ENCODE data around the gene PCK2. TPM values are rescaled to one million over a fixed set of nuclear protein-coding genes. Genes with fewer than 3 reads are reported as not detected.

PCK2 gene
- total RNA-seq, 1 experiment from 2014 or later = 48.9 TPM

DNA sequence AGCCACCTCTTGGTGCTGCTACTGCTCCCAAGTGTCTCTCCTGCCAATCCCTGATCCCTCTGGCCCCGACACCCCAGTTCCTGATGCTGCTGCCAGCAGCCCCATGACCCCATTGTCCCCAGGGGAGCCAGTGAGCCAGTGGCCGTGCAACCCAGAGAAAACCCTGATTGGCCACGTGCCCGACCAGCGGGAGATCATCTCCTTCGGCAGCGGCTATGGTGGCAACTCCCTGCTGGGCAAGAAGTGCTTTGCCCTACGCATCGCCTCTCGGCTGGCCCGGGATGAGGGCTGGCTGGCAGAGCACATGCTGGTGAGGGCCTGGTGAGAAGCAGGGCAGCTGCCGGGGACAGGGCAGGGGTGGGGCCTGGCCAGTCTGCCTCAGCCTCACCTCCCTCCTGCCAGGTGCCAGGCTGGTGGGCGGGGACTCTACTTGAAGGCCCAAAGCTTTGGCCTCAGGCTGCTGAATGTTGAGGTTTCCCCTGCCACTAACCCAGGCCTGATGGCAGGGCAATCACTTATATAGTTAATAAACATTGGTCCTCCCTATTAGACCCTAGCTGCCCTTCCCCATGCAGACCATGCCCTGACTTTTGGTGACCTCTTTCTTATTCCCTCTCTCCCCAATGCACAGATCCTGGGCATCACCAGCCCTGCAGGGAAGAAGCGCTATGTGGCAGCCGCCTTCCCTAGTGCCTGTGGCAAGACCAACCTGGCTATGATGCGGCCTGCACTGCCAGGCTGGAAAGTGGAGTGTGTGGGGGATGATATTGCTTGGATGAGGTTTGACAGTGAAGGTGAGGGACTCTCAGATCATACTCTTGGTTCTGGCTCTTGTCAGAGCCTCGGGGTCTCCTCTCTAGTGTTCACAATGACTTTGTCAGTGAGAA, 5.1 kb downstream of the PCK2 start:
- peaks cover 63 to 80% (median 68%) of the 10 kb centered on the region in 3 experiments for H3K36me3 Mint-ChIP-seq (ENCODE audit: insufficient read depth in 1 of 3, low read depth in 3 of 3)

More for the DNA sequence above, 5.1 kb downstream of the PCK2 start:
- H3K18ac ChIP-seq (ENCODE audit: insufficient read length, low read depth, low read length) = no peak overlapping the region
- Mint-ChIP-seq H3K27ac (no peak overlapping the region; a peak in 1 of 7 replicates), H3K4me3 (no peak overlapping the region; a peak in 1 of 5 replicates), H3K27me3 (ENCODE audit: low read depth) (no peaks in the 10 kb centered on the region; the same call in 1 of the 2 replicates), H3K4me1 (peaks cover 10 to 16% of the 10 kb centered on the region in 2 experiments), H3K9me3 (peaks cover 10 to 13% of the 10 kb centered on the region in 2 experiments)
- no peaks in the 10 kb centered on the region for H3K79me1 ChIP-seq (ENCODE audit: insufficient read depth, low read depth, low read length, poor library complexity, severe bottlenecking)
- H2AFZ ChIP-seq (ENCODE audit: low read length) = no peak overlapping the region
- TF ChIP-seq CTCF (conservative IDR thresholded peaks at IDR 0.05) = no peak
- no peak overlapping the region for H3K14ac ChIP-seq (ENCODE audit: insufficient read depth, low read length)
- no peaks in the 10 kb centered on the region for H3K27me3 ChIP-seq (ENCODE audit: insufficient read depth, low read length)
- H2AK5ac ChIP-seq (ENCODE audit: insufficient read length, low read length) = no peak overlapping the region
- H3K27ac ChIP-seq (ENCODE audit: insufficient read length, low read depth, low read length) = no peak overlapping the region
- H2BK20ac ChIP-seq (ENCODE audit: low read depth, low read length, poor library complexity, severe bottlenecking) = no peak overlapping the region
- H3K4me2 ChIP-seq (ENCODE audit: insufficient read depth, insufficient read length, low read length) = no peak overlapping the region
- H2BK120ac ChIP-seq (ENCODE audit: low read depth, low read length, poor library complexity, severe bottlenecking) = no peak overlapping the region
- WGBS (ENCODE audit: extremely low coverage, insufficient read length, low lambda C conversion rate) = no CpG with 5 or more reads among the region's 17 CpGs
- H3K4me1 ChIP-seq (ENCODE audit: insufficient read depth, low read length) = no peaks in the 10 kb centered on the region
- no peak overlapping the region for H2BK15ac ChIP-seq (ENCODE audit: low read depth, low read length)
- no peak overlapping the region for H3K56ac ChIP-seq (ENCODE audit: insufficient read length, low read depth, low read length)
- peaks cover 6% of the 10 kb centered on the region for H3K23me2 ChIP-seq (ENCODE audit: insufficient read length, low read depth, low read length, poor library complexity, severe bottlenecking)
- H3K9ac ChIP-seq (ENCODE audit: extremely low read depth, insufficient read length, low read length) = no peak overlapping the region
- no peak overlapping the region for H2BK5ac ChIP-seq (ENCODE audit: insufficient read length, low read length)
- DNase-seq = no peak
- no peaks in the 10 kb centered on the region for H4K20me1 ChIP-seq (ENCODE audit: control insufficient read depth, insufficient read depth, insufficient read length)
- H4K5ac ChIP-seq (ENCODE audit: insufficient read length, low read depth, low read length) = no peak overlapping the region
- no peak overlapping the region for H4K91ac ChIP-seq (ENCODE audit: insufficient read length, low read depth, low read length)
- no peak overlapping the region for H3K4ac ChIP-seq (ENCODE audit: low read depth, low read length)
- H3K9me3 ChIP-seq (ENCODE audit: control insufficient read depth, low read depth, low read length) = no peaks in the 10 kb centered on the region
- no peak overlapping the region for H4K8ac ChIP-seq (replicated peaks; ENCODE audit: insufficient read length, low read depth, low read length)
- no peak overlapping the region for H2BK12ac ChIP-seq (ENCODE audit: insufficient read length, low read depth, low read length)
- H3T11ph ChIP-seq (ENCODE audit: low read length) = no peak overlapping the region
- no peaks in the 10 kb centered on the region; the same call in 1 of the 2 replicates for H3K79me2 ChIP-seq (ENCODE audit: insufficient read depth, low read length)
- no peak overlapping the region for H3K23ac ChIP-seq (ENCODE audit: insufficient read length, low read depth, low read length)

Measured in H9 (cell line).